Stimulated activated CD4-positive, alpha-beta T cell treated with anti-CD3 and anti-CD28 coated beads, Interleukin-1b, Interleukin-23, amount 100 ng/mL, for 4 hours (primary cell): ENCODE results near the gene SKAP1.
"Not testable (repeated sequence)": the region's sequence is repeated elsewhere in the genome, so short reads cannot be mapped to it uniquely, and the experiment has no call there.

Experiments used
- DNase-seq, 2 donors: peaks; one replicate each; pipeline ENCODE4 v3.0.0-alpha.2; 2020; ENCODE audit warnings: low read depth in 2 of 2

SKAP1 gene

GRCh38 chr17:48449335-48449734 lies 19.3 kb upstream of the SKAP1 start:
- not testable (repeated sequence) for DNase-seq

GRCh38 chr17:48445248-48445620 lies 15.2 kb upstream of the SKAP1 start:
- no peak for DNase-seq

- no peak for DNase-seq
Measured at GRCh38 chr17:48444516-48445247, 14.7 kb upstream of the SKAP1 start.

- no peak for DNase-seq
Measured at GRCh38 chr17:48443712-48444111, 13.7 kb upstream of the SKAP1 start.

GRCh38 chr17:48442819-48443218 lies 12.8 kb upstream of the SKAP1 start:
- DNase-seq: peak in 1 of 2 donors; percentile 18

- no peak for DNase-seq
Measured at GRCh38 chr17:48441862-48442261, 11.8 kb upstream of the SKAP1 start.

GRCh38 chr17:48441231-48441711 lies 11.3 kb upstream of the SKAP1 start:
- peak in 1 of 2 donors; percentile 21 for DNase-seq

- DNase-seq: no peak
Measured at GRCh38 chr17:48440669-48441068, 10.7 kb upstream of the SKAP1 start.

GRCh38 chr17:48439875-48440505 lies 10.0 kb upstream of the SKAP1 start:
- DNase-seq: no peak

- DNase-seq: no peak
Measured at GRCh38 chr17:48439110-48439850, 9.3 kb upstream of the SKAP1 start.

- DNase-seq: no peak
Measured at GRCh38 chr17:48438516-48439061, 8.6 kb upstream of the SKAP1 start.

- DNase-seq: no peak
Measured at GRCh38 chr17:48433896-48434295, 3.9 kb upstream of the SKAP1 start.

GRCh38 chr17:48432820-48433775 lies 3.1 kb upstream of the SKAP1 start:
- DNase-seq: no peak

- DNase-seq: no peak
Measured at GRCh38 chr17:48429156-48429555, 858 bp downstream of the SKAP1 start.

GRCh38 chr17:48427598-48427997 lies 2.4 kb downstream of the SKAP1 start:
- DNase-seq: peak; percentile 42 to 68

- DNase-seq: no peak
Measured at GRCh38 chr17:48426761-48427500, 3.1 kb downstream of the SKAP1 start.

GRCh38 chr17:48426019-48426665 lies 3.9 kb downstream of the SKAP1 start:
- DNase-seq: no peak

GRCh38 chr17:48422060-48422459 lies 8.0 kb downstream of the SKAP1 start:
- not testable (repeated sequence) for DNase-seq

- DNase-seq: no peak
Measured at GRCh38 chr17:48420823-48421222, 9.2 kb downstream of the SKAP1 start.

- no peak for DNase-seq
Measured at GRCh38 chr17:48416971-48417370, 13.0 kb downstream of the SKAP1 start.
